GM19035 (cell line): Measurements from ENCODE around the gene UBA1.
"Not testable (repeated sequence)": the region's sequence is repeated elsewhere in the genome, so short reads cannot be mapped to it uniquely, and the experiment has no call there.

Source experiments
- ATAC-seq: cut with Tn5 transposase; IDR thresholded peaks from one replicate; pipeline ENCODE4 v1.9.1; 2021; ENCODE audit not compliant: unreplicated experiment

The UBA1 gene

GRCh38 chrX:47248576-47248975, 54.9 kb downstream of the UBA1 start:
- ATAC-seq = no peak

- no peak for ATAC-seq
Measured at GRCh38 chrX:47250017-47250347, 56.4 kb downstream of the UBA1 start.

GRCh38 chrX:47257620-47258019, 64.0 kb downstream of the UBA1 start:
- not testable (repeated sequence) for ATAC-seq
